Right lung (tissue), 10 donors: Measurements from ENCODE around the gene ADGRD1. TPM values are rescaled to one million over a fixed set of nuclear protein-coding genes. Genes with fewer than 3 reads are reported as not detected.
"Not testable (repeated sequence)": the region's sequence is repeated elsewhere in the genome, so short reads cannot be mapped to it uniquely, and the experiment has no call there.

Experiments used
- DNase-seq, 2 donors: peaks; one replicate each; pipeline ENCODE4 v3.0.0-alpha.2; 2013
- long read RNA-seq, 8 donors: transcript quantifications; one replicate each; lab custom pipeline, GENCODE V29; 2026
- polyA plus RNA-seq, 5 donors: library from polyadenylated mRNA; unstranded; fragments of 120-200 nt; gene quantifications; one replicate each; pipeline versions ENCODE4 v1.2.1 to v1.2.3, GENCODE V29; 2013; ENCODE audit warnings: inconsistent platforms in 1 of 5, low replicate concordance in 1 of 5; ENCODE audit not compliant: insufficient read length in 5 of 5, insufficient read depth in 1 of 5

ADGRD1 gene
- 10 to 100 TPM; 24.2 to 42.1 (median 29.2) TPM for polyA plus RNA-seq
- long read RNA-seq, donor 1, result 0 reads
- long read RNA-seq, donor 2, result 0 reads
- long read RNA-seq, donor 3, partial matches to known transcripts, result 8 of 9 reads
- long read RNA-seq, donor 3, other reads (novel, unspliced or antisense), result 0 of 9 reads
- long read RNA-seq, donor 4, partial matches to known transcripts, result 6 of 6 reads
- long read RNA-seq, donor 4, other reads (novel, unspliced or antisense), result 0 of 6 reads
- long read RNA-seq, donor 5, partial matches to known transcripts, result 0 of 1 reads
- long read RNA-seq, donor 5, other reads (novel, unspliced or antisense), result 0 of 1 reads
- long read RNA-seq, donor 6, partial matches to known transcripts, result 0 of 2 reads
- long read RNA-seq, donor 6, other reads (novel, unspliced or antisense), result 0 of 2 reads
- long read RNA-seq, donor 7, full-length matches to known transcripts, result 1 of 1 reads
- long read RNA-seq, donor 7, partial matches to known transcripts, result 0 of 1 reads
- long read RNA-seq, donor 7, other reads (novel, unspliced or antisense), result 0 of 1 reads
- long read RNA-seq, donor 8, result 0 reads

DNA sequence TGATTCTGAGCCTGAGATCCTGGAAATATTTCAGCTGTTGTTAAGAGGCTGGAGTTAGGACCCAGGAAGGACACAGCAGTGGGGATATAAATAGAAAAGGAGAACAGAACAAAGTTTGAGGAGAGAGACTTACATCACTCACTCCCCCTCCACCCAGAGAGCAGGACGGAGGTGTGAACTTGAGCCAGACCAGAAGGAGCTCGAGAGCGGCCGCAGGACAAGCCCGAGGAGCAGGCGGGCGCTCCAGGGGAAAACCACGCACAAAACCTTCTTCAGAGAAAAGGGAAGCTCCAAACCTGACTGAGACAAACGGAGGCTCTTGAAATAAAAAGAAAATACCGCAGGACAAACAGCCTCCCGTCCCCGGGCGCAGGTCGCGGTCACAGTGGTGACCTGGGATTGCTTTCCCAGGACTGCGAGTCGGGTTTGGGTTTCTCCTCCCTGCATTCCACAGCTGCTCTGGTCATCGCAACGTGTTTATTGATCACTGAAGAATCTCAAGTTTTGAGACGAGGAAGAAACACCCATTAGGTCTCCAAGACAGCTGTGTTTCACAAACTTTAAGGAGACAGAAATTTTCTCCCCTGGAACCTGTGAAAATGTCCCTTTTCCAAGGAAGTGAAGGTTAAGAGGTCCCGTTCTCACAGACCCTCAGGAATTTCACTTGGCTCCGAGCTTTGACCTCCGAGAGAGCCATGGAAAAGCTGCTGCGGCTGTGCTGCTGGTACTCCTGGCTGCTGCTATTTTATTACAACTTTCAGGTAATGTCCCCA, at the start of gene ADGRD1:
Gene ADGRD1, plus strand, starts transcription at position 137 of the 773 bp plus-strand sequence. Its CDS starts 559 bp downstream, at position 696.
- peak; percentile 71 to 76 for DNase-seq

DNA sequence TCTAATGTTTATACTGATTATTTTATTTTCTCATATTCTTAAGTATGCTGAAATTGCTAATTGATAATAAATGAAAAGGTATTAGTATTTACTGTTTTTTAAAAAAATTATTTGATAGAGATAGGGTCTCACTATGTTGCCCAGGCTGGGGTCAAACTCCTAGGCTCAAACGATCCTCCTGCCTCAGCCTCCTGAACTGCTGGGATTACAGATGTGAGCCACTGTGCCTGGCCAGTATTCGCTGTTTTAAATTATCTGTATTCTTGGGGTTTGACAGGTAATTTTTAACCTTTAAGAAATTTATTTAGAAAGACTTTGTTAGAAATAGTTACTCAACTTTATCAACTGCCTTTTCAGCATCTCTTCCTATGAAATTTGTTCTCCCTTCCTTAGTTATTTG, 49.6 kb upstream of the ADGRD1 start:
- DNase-seq, result no peak

DNA sequence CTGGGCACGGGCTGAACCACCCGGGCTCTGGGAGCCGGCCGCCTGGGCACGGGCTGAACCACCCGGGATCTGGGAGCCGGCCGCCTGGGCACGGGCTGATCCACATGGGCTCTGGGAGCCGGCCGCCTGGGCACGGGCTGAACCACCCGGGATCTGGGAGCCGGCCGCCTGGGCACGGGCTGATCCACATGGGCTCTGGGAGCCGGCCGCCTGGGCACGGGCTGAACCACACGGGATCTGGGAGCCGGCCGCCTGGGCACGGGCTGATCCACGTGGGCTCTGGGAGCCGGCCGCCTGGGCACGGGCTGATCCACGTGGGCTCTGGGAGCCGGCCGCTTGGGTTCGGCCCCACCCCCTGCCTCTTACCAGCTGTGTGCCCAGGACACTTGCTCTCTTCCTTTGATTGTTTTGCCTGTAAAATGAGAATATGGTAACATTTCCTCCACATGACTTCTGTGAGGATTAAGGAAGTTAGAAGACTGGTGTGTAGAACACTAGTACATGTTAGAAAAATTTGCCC, 48.7 kb upstream of the ADGRD1 start:
- not testable (repeated sequence) for DNase-seq

DNA sequence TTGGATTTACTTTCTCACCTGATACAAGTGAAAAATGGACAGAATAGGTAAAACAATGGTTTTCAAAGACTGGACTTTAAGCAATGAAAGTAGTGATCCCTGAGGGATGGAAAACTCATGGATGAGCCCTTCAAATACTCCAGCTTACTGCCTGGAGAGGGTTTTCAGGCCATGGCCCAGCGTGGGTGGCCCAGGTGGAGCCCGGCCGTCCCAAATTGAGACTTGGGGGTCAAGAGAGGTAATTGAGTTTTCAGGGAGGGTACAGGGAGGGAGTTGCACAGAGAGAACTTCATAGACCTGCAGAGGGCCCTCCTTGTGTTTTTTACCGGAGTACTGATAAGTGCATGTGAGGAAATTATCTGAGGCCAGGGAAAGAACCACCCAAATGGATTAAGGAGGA, 44.6 kb upstream of the ADGRD1 start:
- DNase-seq, result no peak

DNA sequence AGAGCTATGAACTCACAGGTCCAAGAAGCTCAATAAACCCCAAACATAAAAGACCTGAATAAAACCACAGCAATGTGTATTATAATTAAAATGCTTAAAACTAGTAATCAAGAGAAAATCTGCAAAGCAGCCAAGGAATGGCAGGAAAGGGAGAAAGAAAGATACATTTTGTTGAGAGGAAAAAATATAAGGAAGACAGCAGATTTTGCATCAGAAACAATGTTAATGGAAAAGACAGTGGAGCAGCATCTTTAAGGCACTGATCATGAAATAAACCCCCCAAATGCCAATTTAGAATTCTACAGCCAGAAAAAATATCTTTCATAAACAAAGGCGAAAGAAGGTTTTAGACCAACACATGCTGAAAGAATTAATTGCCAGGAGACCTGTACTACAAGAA, 42.5 kb upstream of the ADGRD1 start:
- DNase-seq, result no peak

DNA sequence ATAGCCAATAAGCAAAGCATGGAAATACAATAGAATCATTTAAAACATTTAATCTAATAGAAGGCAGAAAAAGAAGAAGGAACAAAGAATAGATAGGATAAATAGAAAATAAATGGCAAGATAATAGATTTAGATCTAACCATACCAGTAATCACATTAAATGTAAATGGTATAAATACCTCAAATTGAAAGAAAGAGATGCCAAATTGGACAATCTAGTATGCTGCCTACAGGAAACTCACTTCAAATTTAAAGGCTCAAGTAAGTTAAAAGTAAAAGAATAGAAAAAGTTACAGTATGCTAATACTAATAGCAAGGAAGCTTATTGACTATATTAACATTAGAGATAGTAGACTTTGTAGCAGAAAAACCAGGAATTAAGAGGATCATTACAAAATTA, 41.8 kb upstream of the ADGRD1 start:
- no peak for DNase-seq

DNA sequence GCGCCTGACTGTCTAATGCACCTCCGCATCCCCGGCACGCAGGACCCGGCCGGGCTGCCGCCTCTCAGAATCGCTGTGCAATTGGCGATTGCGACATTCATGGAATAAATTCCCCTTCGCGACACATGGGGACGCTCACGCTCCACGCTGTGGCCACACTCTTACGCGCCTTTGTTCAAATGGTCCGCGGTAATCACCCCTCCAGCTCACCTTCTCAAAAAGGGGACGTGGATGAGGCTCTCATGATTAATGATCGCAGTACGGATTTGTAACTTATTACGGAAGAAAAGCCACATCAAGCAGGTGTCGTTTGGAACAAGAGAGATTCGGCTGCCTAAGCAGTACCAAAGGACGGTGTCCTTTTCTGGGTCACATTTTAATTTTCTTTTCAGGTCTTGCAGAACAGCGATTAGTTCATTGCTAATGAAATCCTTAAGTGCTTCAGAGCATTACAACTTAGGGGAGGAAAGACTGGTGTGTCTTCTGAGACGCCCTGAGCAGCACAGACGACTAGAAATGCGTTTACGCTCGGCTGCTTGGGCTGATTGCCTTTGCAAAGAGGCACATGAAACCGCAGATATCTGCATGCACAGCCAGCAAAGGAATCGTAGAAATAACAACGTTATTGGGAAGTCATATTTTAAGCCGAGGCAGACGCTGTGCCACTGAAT, 37.3 kb upstream of the ADGRD1 start:
- DNase-seq, result peak; percentile 74 to 82

DNA sequence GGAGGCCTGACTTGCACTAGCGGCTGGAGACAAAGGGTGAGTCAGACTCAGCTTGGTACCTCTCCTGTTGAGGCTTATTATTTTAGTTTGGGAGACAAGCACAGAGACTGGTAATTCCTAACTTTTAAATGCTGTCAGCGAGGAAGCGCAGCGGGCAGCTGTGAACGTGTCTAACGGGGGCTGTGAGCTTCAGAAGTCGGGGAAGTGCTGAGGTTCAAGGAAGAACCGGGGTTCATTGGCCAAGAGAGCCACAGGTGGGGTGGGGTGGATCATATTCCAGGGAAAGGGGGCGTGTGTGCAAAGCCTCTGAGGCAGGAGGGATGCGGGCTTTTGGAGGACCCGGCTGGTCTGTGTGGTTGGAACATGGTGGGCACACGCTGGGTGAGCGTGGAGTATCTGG, 36.1 kb upstream of the ADGRD1 start:
- DNase-seq, result no peak

DNA sequence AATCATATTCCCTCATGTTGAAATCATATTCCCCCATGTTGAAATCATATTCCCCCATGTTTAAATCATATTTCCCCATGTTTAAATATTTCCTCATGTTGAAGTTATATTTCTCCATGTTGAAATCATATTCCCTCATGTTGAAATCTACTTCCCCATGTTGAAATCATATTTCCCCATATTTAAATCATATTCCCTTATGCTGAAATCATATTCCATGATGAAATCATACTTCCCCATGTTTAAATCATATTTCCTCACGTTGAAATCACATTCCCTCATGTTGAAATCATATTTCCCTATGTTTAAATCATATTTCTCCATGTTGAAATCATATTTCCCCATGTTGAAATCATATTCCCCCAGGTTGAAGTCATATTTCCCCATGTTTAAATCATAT, 34.6 kb upstream of the ADGRD1 start:
- DNase-seq, result no peak

DNA sequence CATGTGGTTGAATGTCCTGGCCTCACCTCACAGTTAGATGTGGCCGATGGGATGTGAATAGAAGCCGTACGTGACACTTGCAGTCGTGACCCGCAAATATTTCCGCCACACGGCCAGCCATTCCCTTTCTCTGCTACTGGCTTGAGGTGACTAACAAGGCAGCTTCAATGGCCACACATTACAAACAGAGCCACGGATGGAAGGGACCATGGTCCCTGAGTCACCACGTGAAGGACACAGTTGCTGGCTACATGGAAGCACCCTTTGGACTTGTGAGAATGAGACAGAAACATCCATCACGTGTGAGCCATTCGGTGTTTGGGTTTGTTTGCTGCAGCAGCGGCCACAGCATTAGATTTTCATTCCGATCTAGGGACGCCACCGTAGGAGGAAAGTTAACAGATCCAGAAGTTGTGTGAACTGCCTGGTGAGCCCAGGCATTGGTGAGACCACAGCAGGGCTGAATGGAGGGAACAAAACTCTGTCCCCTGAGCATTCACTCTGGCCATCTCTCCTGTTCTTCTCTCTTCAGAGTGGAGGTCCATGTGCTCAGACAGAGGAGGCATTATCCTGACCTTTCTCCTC, 33.5 kb upstream of the ADGRD1 start:
- DNase-seq, result no peak

DNA sequence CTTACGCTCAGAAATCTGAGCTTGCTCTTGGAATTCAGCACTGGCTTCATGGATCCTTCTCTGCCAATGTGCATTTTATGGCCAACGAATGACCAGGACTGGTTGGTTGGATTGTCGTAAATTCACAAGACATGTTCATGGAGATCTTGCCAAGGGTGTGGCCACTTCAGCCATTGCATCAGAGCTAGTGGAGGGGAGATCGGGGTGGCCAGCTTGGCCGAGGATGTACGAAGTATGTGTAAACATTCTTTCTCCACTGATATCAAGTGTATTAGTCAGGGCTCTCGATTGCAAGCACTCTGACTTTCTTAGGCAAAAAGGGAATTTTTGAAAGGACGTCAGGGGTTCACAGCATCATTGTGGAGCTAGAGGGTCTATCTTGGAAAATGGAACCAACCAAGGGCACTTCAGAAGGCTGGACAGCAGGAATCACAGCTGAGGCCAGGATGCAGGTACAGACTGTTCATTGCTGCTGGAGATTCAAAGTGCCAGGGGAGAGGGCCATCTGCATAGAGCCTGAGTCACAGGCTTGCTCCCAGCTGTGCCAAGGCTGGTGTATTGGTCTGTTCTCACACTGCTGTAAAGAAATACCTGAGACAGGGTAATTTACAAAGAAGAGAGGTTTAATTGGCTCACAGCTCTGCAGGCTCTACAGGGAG, 32.9 kb upstream of the ADGRD1 start:
- DNase-seq, result no peak

DNA sequence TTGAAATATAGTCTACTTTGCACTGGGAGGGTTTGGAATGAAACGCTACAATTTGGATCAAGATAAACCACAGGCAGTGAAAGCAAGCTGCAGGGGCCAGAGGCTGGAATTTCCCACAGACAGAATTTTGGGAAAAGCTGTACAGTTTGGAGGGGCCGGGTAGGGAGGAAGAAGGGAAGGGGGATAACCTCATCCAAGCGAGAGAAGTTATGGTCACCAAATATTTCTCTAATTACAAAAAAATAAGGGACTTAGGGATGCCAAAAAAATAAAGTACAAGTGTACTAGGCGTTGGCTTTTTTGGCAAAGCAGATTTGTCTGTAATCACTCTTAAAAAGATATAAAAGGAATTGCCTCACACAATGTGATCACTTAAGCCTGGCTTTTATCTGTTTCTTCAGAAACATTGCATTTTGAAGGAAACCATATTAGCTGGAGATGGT, 31.2 kb upstream of the ADGRD1 start:
- DNase-seq, result peak in 1 of 2 donors; percentile 33

DNA sequence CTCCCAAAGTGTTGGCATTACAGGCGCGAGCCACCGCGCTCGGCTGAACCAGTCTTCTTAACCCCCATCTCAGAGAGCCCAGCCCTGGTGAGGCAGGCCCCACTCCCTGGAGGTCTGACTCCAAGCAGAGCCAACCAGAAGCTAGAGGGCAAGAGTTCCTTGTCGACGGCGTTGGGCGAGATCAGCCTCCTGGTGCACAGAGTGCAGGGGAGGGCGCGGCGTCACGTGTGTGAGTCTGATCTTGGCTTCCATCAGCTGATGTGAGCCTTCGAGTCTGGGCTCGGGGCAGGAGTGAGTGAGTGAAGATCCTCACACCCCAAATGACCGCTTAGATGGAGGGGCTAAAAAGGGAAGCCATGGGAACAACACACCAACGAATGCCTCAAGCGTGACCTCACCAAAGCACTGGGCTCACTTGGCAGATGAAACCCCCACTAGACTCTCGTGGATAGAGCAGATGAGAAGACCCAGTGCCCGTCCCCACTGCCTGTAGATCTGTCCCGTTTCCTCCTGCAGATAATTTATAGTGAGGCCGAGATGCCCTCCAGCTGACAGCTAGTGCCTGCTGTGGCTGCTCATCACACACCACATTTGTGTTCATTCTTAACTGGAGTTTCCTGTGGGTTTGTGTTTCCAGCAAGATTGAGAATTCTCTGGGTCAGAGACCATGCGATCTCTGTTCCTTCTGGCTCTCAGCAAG, 28.6 kb upstream of the ADGRD1 start:
- peak; percentile 62 to 65 for DNase-seq

DNA sequence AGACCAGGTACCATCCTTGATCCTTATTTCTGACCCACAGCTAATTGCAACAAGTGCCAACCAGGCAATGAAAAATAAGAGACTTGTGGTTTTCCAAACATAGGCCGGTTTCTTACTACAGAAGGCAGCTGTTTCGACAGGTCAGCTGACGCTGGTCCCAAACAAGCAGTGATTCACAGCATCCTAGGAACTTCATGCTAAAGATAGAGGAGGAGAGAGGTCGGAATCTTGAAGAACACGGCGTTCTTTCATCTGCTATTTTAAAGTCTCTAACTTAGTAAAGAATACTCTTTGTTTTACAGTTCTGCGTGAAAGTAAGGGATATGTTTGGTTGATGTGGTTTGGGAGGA, 28.1 kb upstream of the ADGRD1 start:
- peak in 1 of 2 donors; percentile 38 for DNase-seq

DNA sequence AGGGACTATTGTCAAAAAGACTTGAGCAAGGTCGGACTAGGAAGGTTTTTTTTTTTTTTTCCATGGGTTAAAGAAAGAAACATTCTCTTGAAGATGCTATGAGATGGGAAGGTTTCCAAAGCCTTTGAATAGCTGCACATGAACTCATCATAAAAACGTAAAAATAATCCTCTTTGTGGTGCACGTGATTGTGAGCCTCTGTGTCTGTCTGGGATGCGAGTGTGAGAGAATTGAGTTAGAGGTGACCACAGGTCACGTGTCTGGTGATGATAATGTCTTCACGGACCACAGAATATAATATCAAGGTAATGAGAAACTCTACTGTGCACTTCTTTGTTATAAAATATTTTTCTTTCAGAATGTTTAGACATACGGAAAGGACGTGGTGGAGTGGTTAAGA, 24.3 kb upstream of the ADGRD1 start:
- DNase-seq, result no peak

DNA sequence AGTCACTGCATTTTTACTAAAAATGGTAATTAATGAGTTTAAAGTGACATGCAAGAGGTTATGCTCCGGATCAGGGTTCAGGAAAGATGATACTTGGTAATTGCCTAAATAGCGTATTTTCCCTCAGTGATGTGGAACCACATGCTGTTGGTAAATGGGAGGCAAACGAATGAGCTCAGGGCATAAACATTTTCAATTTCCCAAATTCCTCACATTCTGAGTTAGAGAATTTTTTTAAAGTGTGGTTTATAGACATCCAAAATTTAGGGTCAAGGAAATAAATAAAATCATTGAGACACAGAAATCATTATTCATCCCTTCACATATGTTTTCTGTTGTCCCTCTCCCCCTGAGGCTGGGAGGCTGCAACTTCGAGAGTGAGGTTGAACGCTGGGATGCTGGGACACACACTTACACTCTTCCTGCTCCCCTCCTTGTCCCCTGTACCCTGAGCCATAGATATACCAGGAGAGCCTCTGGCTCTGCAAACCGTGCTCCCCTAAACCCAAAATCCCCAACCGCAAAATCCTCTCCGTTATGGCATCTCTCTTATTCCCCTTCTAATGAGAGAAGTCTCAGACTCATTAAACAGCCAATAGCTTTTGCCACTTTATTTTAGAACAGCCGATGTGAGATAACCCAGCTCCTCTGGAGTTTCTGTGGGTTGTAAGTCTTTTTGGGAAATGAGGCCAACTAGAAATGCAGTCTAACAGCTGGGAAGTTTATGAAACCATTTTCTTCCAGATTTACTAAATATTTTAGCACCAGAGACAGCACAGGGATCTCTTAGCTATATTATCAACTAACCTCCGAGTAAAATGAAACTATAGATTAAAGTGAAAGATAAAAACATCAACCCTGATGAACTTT, 21.4 kb upstream of the ADGRD1 start:
- DNase-seq, result no peak

DNA sequence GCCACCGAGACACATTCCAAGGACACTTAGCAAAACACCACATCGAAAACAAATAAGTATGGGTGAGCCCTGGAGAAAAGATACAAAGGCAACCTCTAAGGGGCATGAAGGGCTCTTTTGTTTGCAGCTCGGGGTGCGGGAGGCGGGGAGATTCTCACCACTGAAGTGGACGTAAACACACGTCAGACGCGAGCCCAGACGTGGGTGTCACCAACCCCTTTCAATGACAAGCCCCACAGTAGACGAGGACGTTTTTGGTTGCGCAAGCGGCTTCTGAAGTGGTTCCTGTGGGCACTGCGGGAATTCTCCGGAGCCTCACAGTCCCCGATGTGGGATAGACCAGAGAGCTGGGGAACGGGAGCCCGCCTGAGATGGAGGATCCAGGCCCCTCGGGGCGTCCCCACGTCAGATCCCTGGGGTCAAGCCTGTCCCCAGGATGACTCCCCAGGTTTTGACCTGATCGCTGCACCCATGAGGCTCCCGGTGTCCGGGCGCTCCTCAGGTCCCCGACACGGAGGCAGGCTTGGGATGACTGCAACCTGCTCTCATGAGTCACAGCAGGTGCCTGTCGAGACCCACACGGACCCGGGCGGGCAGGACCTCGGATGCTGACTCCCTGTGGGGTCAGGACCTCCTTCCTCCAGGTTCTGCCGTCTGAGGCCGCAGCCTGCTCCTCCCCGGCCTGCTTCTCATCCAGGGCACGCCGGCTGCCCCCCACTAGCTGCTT, 20.3 kb upstream of the ADGRD1 start:
- no peak for DNase-seq

DNA sequence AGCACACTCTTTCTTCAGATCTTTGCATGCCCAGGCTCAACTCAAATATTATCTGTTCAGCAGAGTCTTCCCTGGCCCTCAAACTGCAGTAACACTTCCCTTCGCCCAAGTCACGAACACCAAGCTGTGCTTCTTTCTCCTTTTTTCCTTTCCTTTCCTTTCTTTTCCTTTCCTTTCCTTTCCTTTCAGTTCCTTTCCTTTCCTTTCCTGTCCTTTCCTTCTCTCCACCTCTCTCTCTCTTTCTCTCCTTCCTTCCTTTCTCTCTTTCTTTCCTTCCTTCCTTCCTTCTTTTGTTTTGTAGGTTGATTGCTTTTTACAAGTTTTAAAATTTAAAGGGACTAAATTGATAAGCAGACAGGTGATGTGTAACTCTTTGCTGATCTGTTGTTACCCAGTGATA, 19.0 kb upstream of the ADGRD1 start:
- no peak for DNase-seq

DNA sequence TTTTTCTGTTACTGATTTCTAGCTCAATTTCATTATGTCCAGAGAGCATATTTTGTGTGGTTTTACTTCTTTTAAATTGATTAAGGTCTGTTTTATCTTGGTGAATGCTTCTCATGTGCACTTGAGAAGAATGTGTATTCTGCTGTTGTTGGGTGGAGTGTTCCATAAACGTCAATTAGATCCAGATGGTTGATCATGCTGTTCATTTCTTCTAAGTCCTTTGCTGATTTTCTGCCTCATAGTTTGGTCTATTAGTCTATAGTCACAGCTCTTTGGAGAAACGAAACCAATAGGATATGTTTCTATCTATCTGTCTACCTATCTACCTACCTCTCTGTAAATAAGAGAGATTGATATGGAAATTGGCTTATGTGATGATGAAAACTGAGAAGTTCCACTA, 17.1 kb upstream of the ADGRD1 start:
- no peak for DNase-seq
